ENCODE data around the gene TSGA10IP. TPM values are rescaled to one million over a fixed set of nuclear protein-coding genes. Genes with fewer than 3 reads are reported as not detected.

TSGA10IP gene
- total RNA-seq, 2 experiments from 2014 or later: not detected

DNA sequence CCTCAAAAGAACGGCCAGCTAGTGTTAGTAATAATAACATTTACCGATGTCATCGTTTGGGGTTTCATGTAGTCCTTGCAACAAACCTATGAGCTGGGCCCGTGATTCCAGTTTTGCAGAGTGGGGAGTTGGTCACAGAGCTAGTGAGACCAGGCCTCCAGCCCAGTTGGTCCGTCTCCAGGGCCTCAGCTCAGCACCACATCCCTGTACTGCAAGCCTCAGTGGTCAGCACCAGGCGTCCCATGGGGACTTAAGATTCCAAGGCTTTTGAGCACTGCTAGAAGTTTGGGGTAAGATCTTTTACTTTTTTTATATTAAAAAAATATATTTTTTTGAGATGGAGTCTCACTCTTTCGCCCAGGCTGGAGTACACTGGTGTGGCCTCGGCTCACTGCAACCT is 1.1 kb upstream of the TSGA10IP start:
- intact Hi-C loops (cut with micrococcal nuclease; ENCODE audit: unreplicated experiment): no loop called here
- Histone ChIP-seq H2AFZ (ENCODE audit: low read length) (no peak overlapping the region), H3K4me2 (ENCODE audit: low read length) (no peak overlapping the region), H4K20me1 (ENCODE audit: insufficient read depth, low read length) (no peaks in the 10 kb centered on the region), H3K27ac (ENCODE audit: low read depth, low read length, poor library complexity, severe bottlenecking) (no peak overlapping the region), H3K4me3 (ENCODE audit: low read depth, low read length, poor library complexity, severe bottlenecking) (no peak overlapping the region), H3K79me2 (ENCODE audit: insufficient read depth, low read depth, low read length) (no peaks in the 10 kb centered on the region), H3K36me3 (ENCODE audit: insufficient read depth, low read length) (no peaks in the 10 kb centered on the region), H3K4me1 (ENCODE audit: insufficient read depth, low read length, poor library complexity, severe bottlenecking) (peaks cover 4% of the 10 kb centered on the region), H3K9me3 (ENCODE audit: low read length) (no peaks in the 10 kb centered on the region), H3K9me2 (ENCODE audit: insufficient read depth, low read length) (no peaks in the 10 kb centered on the region)
- BruUV-seq (replicated peaks): no TSS peak
- DNase-seq (ENCODE audit: low spot score): no peak
- ChIA-PET POLR2A (no interaction called here), CTCF (ENCODE audit: unreplicated experiment) (no interaction called here)
- TF ChIP-seq, protein P1, sequence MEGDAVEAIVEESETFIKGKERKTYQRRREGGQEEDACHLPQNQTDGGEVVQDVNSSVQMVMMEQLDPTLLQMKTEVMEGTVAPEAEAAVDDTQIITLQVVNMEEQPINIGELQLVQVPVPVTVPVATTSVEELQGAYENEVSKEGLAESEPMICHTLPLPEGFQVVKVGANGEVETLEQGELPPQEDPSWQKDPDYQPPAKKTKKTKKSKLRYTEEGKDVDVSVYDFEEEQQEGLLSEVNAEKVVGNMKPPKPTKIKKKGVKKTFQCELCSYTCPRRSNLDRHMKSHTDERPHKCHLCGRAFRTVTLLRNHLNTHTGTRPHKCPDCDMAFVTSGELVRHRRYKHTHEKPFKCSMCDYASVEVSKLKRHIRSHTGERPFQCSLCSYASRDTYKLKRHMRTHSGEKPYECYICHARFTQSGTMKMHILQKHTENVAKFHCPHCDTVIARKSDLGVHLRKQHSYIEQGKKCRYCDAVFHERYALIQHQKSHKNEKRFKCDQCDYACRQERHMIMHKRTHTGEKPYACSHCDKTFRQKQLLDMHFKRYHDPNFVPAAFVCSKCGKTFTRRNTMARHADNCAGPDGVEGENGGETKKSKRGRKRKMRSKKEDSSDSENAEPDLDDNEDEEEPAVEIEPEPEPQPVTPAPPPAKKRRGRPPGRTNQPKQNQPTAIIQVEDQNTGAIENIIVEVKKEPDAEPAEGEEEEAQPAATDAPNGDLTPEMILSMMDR (conservative IDR thresholded peaks at IDR 0.05; ENCODE audit: low read length): no peak
- no peak for TF ChIP-seq EZH2phosphoT487 (IDR thresholded peaks at IDR 0.05; ENCODE audit: borderline replicate concordance, low read depth, low read length)

DNA sequence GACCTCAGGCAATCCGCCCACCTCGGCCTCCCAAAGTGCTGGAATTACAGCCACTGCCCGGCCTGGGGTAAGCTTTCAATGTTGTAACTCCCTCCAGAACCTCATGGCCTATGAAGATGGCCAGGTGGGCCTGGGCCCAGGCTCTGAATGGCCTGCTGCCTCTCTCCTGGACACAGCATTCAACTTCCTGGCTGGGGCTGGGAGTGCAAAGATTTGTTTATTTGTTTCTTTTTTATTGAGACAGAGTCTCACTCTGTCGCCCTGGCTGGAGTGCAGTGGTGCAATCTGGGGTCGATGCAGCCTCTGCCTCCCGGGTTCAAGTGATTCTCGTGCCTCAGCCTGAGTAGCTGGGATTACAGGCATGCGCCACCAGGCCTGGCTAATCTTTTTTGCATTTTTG is 513 bp upstream of the TSGA10IP start:
- H3K9me2 ChIP-seq (ENCODE audit: insufficient read depth, low read length): no peaks in the 10 kb centered on the region
- no peak for TF ChIP-seq EZH2phosphoT487 (IDR thresholded peaks at IDR 0.05; ENCODE audit: borderline replicate concordance, low read depth, low read length)
- TF ChIP-seq, protein P1 (conservative IDR thresholded peaks at IDR 0.05; ENCODE audit: low read length): no peak
- CTCF ChIA-PET (ENCODE audit: unreplicated experiment): no interaction called here
- POLR2A ChIA-PET: no interaction called here
- no peak overlapping the region for H3K4me3 ChIP-seq (ENCODE audit: low read depth, low read length, poor library complexity, severe bottlenecking)
- no peaks in the 10 kb centered on the region for H3K79me2 ChIP-seq (ENCODE audit: insufficient read depth, low read depth, low read length)
- no peaks in the 10 kb centered on the region for H3K36me3 ChIP-seq (ENCODE audit: insufficient read depth, low read length)
- no peaks in the 10 kb centered on the region for H3K9me3 ChIP-seq (ENCODE audit: low read length)
- intact Hi-C loops (cut with micrococcal nuclease; ENCODE audit: unreplicated experiment): no loop called here
- peaks cover 4% of the 10 kb centered on the region for H3K4me1 ChIP-seq (ENCODE audit: insufficient read depth, low read length, poor library complexity, severe bottlenecking)
- no peaks in the 10 kb centered on the region for H4K20me1 ChIP-seq (ENCODE audit: insufficient read depth, low read length)
- no peak overlapping the region for H2AFZ ChIP-seq (ENCODE audit: low read length)
- no peak overlapping the region for H3K27ac ChIP-seq (ENCODE audit: low read depth, low read length, poor library complexity, severe bottlenecking)
- DNase-seq (ENCODE audit: low spot score): no peak
- H3K4me2 ChIP-seq (ENCODE audit: low read length): no peak overlapping the region
- BruUV-seq (replicated peaks): no TSS peak

- no peaks in the 10 kb centered on the region for H4K20me1 ChIP-seq (ENCODE audit: insufficient read depth, low read length)
- no peak overlapping the region for H3K4me3 ChIP-seq (ENCODE audit: low read depth, low read length, poor library complexity, severe bottlenecking)
- no peak for TF ChIP-seq EZH2phosphoT487 (IDR thresholded peaks at IDR 0.05; ENCODE audit: borderline replicate concordance, low read depth, low read length)
- TF ChIP-seq, protein P1 (conservative IDR thresholded peaks at IDR 0.05; ENCODE audit: low read length): no peak
- H3K36me3 ChIP-seq (ENCODE audit: insufficient read depth, low read length): no peaks in the 10 kb centered on the region
- H3K4me1 ChIP-seq (ENCODE audit: insufficient read depth, low read length, poor library complexity, severe bottlenecking): peaks cover 4% of the 10 kb centered on the region
- no peaks in the 10 kb centered on the region for H3K79me2 ChIP-seq (ENCODE audit: insufficient read depth, low read depth, low read length)
- no peaks in the 10 kb centered on the region for H3K9me3 ChIP-seq (ENCODE audit: low read length)
- intact Hi-C loops (cut with micrococcal nuclease; ENCODE audit: unreplicated experiment): no loop called here
- BruUV-seq (replicated peaks): no TSS peak
- H3K9me2 ChIP-seq (ENCODE audit: insufficient read depth, low read length): no peaks in the 10 kb centered on the region
- POLR2A ChIA-PET: interaction anchor here (0.6 kb wide), 1 partner anchor 1144 kb away, joined by 3 read pairs; no protein-coding TSS in a partner anchor
- no peak overlapping the region for H3K4me2 ChIP-seq (ENCODE audit: low read length)
- no peak overlapping the region for H3K27ac ChIP-seq (ENCODE audit: low read depth, low read length, poor library complexity, severe bottlenecking)
- CTCF ChIA-PET (ENCODE audit: unreplicated experiment): no interaction called here
- no peak for DNase-seq (ENCODE audit: low spot score)
- H2AFZ ChIP-seq (ENCODE audit: low read length): no peak overlapping the region
Observed at GRCh38 chr11:65945941-65946558, 770 bp downstream of the TSGA10IP start.
